Endothelial cell (in vitro differentiated cells): ENCODE results near the gene LRP2. TPM values are rescaled to one million over a fixed set of nuclear protein-coding genes. Genes with fewer than 3 reads are reported as not detected.

ENCODE experiments used
- DNase-seq: peaks from one replicate; pipeline ENCODE4 v3.0.0; 2021; ENCODE audit warnings: low spot score
- H3K27ac Mint-ChIP-seq: one replicate; pipeline ENCODE4 v1.8.0; 2021; ENCODE audit warnings: mixed read lengths, inconsistent platforms; ENCODE audit not compliant: unreplicated experiment
- H3K27me3 Mint-ChIP-seq: one replicate; pipeline ENCODE4 v1.8.0; 2021; ENCODE audit warnings: mild to moderate bottlenecking, moderate library complexity, mixed read lengths, inconsistent platforms; ENCODE audit not compliant: unreplicated experiment
- H3K36me3 Mint-ChIP-seq: one replicate; pipeline ENCODE4 v1.8.0; 2021; ENCODE audit warnings: mild to moderate bottlenecking, low read depth, mixed read lengths, inconsistent platforms; ENCODE audit not compliant: unreplicated experiment
- H3K4me1 Mint-ChIP-seq: one replicate; pipeline ENCODE4 v1.8.0; 2021; ENCODE audit warnings: mild to moderate bottlenecking, mixed read lengths, inconsistent platforms; ENCODE audit not compliant: unreplicated experiment
- H3K4me3 Mint-ChIP-seq: one replicate; pipeline ENCODE4 v1.8.0; 2021; ENCODE audit warnings: mild to moderate bottlenecking, mixed read lengths, inconsistent platforms; ENCODE audit not compliant: unreplicated experiment
- H3K9me3 Mint-ChIP-seq: one replicate; pipeline ENCODE4 v1.8.0; 2021; ENCODE audit warnings: mixed read lengths, inconsistent platforms; ENCODE audit not compliant: unreplicated experiment
- CTCF ChIP-seq: fragments of 200-600 bp; sonication (generic); IDR thresholded peaks from one replicate; pipeline ENCODE4 v1.5.0; 2021; ENCODE audit warnings: antibody characterized with exemption; ENCODE audit not compliant: unreplicated experiment
- total RNA-seq: library from RNA; stranded (reverse); fragmentation: NEBNext Ultra II Directional; extraction: Animal tissue kit (Norgen Biotek cat#: 25700); gene quantifications from one replicate; pipeline ENCODE4 v1.2.1, GENCODE V29; 2021; ENCODE audit not compliant: unreplicated experiment

LRP2 gene
- total RNA-seq, 1 donor from 2014 or later, result 0.23 TPM

- Mint-ChIP-seq H3K4me1 (peaks cover 2% of the 10 kb centered on the region), H3K36me3 (no peaks in the 10 kb centered on the region), H3K9me3 (no peaks in the 10 kb centered on the region), H3K27ac (no peak overlapping the region), H3K4me3 (no peak overlapping the region), H3K27me3 (no peaks in the 10 kb centered on the region)
- no peak for DNase-seq
- TF ChIP-seq CTCF, result no peak
These were observed 12.8 kb downstream of the LRP2 start for GRCh38 chr2:169349535-169349934.

- no peaks in the 10 kb centered on the region for H3K36me3 Mint-ChIP-seq
- no peak overlapping the region for H3K4me3 Mint-ChIP-seq
- no peak for TF ChIP-seq CTCF
- peaks cover 2% of the 10 kb centered on the region for H3K4me1 Mint-ChIP-seq
- H3K27me3 Mint-ChIP-seq, result no peaks in the 10 kb centered on the region
- H3K9me3 Mint-ChIP-seq, result no peaks in the 10 kb centered on the region
- H3K27ac Mint-ChIP-seq, result no peak overlapping the region
- no peak for DNase-seq
These were observed 13.9 kb downstream of the LRP2 start for GRCh38 chr2:169348321-169349024.

GRCh38 chr2:169345486-169346437 lies 16.6 kb downstream of the LRP2 start:
- Mint-ChIP-seq H3K4me1 (peaks cover 2% of the 10 kb centered on the region), H3K4me3 (no peak overlapping the region), H3K36me3 (no peaks in the 10 kb centered on the region), H3K27me3 (no peaks in the 10 kb centered on the region), H3K9me3 (no peaks in the 10 kb centered on the region), H3K27ac (no peak overlapping the region)
- no peak for TF ChIP-seq CTCF
- no peak for DNase-seq

GRCh38 chr2:169344736-169345485 lies 17.4 kb downstream of the LRP2 start:
- no peak for TF ChIP-seq CTCF
- peaks cover 2% of the 10 kb centered on the region for H3K4me1 Mint-ChIP-seq
- no peak overlapping the region for H3K27ac Mint-ChIP-seq
- no peak for DNase-seq
- H3K9me3 Mint-ChIP-seq, result no peaks in the 10 kb centered on the region
- H3K4me3 Mint-ChIP-seq, result no peak overlapping the region
- H3K36me3 Mint-ChIP-seq, result no peaks in the 10 kb centered on the region
- H3K27me3 Mint-ChIP-seq, result no peaks in the 10 kb centered on the region
